NCI-H524 (cell line): ENCODE data around the gene B3GNT9.
"Not testable (repeated sequence)": the region's sequence is repeated elsewhere in the genome, so short reads cannot be mapped to it uniquely, and the experiment has no call there.

ENCODE experiments used
- DNase-seq, 2 experiments: peaks; one replicate each; lab custom pipeline; 2025; lab: John Stamatoyannopoulos, UW

Gene B3GNT9

DNA sequence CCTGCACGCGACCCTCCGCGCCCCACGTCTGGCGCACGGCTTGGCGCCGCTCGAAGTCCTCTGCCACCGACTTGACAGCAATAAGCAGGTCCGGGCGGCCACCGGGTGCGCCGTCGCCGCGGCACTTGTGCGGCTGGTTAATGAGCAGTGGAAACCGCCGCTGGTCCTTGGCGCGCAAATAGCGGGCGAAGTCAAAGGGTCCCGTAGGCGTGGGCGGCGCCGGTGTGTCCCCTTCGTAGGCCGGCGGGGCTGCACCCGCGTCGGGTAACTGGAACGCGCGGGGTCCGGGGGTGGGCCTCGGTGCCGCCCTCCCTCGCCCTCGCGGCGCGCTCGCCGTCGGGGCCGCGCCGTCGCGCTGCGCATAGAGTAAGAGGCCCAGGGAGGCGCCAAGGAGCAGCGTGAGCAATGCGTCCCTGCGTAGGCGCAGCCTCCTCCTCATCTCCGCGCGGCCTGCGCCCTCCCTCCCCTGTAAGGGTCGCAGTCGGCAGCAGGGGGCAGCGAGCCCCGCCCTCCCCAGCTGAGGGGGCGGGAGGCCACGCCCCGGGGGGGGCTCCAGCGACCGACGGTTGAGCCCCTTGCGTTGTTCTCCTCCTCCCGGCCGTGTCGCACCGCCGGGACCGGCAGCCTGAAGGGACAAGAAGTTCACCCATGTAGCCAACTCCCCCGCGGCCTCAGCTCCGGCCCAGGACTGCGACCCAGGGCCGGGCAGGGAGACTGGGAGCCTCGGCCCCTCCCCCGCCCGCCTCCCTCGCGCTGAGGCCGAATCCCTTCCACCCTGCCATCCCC, 558 bp downstream of the B3GNT9 start:
- DNase-seq = peak; percentile 44 to 69

DNA sequence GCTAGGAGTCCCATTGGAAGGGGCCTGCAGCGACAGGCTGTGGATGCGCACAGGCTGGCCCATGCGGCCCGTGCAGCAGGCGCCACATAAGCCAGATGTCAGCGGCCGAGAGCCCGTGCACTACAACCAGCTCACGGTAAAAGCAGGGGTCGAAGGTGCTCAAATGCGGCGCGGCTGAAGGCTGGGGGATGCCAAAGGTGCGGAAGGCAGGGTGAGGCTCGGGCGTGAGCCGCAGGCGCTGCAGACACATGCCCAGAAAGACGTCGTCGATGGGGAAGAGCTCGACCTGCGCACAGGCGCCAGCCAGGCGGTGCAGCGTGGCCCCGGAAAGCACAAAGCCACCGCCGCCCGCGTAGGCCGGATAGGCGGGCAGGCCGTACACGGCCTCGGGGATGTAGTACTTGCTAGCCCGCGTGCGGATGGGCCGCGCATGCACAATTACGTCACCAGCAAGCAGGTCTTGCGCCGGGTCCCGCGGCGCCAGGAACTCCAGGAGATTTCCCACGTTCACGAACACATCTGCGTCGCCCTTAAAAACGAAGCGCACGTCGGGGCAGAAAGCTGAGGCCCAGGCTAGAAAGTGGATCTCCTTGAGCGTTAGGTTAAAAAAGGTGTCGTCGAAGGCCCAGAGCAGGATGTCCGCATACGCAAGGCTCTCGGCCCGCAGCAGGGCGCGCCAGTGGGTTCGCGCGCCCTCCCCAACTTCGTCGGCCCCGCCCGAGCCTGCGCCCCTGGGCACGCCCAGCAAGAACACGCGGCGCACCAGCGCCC, 1.3 kb downstream of the B3GNT9 start:
- no peak for DNase-seq

DNA sequence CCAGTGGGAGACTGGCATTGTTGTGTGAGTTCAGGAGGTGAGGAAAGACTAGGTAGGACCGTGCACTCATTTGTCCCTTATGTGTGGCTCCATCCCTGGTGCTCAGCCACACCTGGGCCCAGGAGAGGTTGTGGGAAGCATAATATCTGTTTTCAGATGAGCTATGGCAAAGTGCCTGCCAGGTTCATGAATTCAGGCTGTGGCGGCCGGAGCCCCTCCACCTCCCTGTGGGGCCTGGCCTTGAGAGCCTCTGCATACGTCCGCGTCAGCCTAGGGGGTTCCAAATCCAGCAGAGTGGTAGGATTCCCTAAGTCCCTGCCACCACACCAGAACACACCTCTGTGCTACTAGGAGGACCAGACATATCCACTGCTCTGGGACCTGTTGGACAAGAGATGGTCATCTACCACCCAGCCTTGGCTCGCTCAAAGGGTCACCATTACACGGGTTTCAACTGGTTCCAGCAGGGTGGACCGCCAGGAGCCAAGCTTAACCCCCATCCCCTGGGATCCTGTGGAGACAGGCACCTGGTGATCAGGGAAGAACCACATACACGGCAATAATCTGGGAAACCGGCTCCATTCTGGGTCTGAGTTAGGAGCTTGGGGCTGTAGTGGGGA, 2.0 kb downstream of the B3GNT9 start:
- DNase-seq = no peak

DNA sequence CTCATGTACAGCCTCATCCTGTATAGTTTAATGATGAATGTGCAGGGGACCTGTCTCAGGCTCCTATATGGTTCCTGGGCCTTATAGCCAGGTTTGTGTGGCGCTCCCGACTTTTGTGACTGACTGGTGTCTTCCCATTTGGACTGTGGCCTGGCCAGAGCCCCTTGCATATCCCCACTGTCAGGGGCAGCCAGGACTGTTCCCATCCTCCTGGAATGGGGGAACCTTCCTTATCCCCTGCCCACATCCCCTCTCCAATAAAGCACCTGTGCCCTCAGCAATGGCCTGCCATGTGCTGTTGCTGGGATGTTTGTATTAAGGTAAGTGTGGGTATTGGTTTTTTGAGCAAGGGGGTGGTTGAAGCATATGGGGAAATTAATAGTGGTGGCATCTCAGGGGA, 2.6 kb downstream of the B3GNT9 start:
- no peak for DNase-seq

DNA sequence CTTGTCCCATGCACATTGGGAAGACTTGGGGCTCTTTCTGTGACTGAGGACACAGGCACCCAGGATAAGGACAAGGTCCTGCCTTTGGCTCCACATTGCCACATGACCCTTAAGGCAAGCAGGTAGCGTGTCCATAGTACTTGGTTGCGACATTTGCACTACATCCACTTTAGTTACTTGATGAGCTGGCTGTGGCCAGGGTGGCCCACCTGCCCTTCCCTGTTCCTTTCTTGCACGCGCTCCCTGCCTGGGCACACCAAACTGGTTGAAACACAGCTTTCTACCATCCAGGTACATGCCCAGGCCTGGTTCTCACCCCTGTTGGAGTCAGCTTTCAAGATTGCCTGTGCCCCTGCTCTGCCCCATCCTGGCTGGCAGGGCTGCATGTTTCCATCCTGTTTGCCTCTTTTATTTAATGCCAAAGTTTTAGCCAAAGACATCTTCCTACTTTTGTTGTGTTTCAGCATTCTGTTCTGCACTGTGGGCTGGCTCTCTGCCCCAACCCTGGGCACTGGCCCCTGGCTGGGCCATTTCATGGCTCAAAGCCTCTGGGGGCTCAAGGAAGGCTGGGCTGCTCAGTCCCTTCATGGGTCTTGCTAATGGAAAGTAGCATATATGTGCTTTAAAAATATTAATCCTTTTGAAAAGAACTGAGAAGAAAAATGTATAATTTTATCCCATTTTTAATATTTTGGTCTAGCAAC, 3.2 kb downstream of the B3GNT9 start:
- no peak for DNase-seq

DNA sequence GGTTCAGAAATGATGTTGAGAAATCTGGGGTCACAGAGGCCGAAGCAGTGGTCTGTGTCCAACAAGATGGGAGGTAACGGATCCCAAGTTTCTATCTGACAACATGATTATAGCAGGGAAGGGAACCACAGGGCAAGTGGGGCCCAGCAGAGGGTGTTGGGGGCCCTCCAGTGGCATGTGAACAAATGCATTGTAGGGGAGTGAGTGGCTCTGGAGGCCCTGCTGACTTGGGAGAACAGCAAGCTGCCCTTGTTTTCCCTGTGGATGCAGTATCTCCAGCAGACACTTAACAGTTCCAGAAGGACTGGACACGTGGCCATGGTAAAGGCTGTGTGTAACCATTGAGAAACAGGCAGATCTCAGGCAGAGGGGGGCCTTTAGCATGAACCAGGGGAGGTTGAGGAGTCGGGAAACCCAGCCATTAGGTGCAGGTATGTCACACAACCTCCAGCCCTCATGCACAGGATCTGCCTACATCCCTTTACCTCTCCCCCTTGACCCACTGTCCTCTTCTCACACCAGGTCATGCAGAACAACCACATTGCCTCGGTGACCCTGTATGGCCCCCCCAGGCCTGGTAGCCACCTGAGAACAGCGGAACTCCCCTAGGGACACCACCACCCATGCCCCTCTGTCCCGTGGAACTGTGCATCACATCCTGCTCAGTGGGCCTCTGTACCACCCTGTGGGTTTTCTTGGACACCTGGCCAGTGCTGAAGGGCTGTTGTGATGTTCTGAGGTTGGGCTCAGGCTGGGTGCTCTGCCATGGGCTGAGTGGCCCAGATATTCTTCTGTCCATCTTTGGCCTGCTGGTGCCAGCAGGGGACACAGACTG, 4.1 kb downstream of the B3GNT9 start:
- DNase-seq = no peak

DNA sequence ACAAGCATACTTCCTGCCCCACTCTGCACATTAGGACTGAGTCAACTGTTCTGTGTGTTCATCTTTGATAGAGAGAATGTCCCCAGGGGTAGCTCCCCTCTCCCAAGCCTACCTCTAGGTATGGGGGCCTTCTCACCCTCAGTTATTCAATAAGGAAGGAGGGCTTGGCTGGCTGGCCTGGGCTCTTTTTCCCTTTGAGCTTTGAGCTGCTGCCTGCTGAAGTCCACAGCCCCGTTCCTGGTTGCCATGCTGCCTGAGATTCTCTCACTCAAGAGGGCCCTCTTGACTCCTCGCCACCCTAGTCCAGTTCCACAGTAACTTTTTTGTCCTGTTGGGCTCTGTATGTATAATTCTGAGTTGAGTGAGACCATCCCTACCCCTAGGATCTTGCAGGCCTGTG, 5.1 kb downstream of the B3GNT9 start:
- no peak for DNase-seq

DNA sequence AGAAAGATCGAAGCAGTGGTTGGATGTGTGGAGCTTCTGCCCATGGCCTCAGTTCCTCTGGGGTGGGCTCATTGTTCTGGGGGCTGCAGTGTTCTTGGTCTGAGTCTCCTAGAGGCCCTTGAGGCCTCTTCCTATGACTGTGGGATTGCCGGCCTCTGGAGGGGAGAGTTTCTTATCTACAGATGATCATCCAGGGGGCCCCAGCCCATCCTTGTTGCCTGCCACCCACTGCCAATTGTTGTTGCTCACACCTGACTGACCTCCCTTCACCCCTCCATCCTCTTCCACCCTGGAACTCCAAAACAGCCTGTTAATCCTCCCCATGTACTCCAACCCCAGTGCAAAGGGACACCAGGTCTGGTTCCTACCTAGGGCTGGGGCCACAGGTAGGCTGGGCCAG, 5.9 kb downstream of the B3GNT9 start:
- no peak for DNase-seq

DNA sequence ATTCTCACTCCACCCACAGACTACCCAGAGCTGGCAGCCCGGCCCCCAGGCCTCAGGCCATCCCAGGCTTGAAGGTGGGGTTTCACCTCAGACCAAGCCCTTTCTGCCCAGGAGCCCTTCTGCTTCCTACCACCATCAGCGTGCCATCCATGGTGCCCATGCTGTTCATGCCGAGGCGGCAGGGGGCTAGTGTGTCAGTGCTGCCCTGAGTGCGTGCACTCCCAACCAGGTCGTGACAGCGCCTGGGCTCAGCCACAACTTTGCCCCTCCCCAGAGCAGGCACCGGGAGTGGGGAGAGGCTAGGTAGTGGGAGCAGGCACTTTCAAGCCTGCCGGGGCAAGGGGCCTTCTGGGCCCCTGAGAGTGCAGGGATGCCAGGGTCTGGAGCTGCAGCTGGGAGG, 8.5 kb downstream of the B3GNT9 start:
- DNase-seq = no peak

DNA sequence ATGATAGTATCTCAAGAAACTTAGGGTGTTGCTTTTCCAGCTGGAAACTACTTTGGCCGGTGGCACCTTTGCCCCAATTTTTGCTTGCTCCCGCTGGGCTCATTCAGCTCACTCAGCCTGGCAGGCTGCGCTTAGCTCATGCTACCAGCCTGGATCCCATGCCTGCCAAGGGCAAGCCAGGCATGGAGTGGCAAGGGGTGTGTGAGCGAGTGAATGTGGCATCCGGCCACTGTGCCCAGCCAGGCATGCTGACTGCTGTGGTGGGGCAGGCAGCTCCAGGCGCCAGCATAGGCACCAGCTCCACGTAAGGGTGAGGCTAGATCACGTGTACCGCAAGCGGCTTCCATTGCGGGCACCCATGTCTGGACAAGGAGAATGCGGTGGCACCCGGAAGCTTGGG, 9.4 kb downstream of the B3GNT9 start:
- DNase-seq = no peak

DNA sequence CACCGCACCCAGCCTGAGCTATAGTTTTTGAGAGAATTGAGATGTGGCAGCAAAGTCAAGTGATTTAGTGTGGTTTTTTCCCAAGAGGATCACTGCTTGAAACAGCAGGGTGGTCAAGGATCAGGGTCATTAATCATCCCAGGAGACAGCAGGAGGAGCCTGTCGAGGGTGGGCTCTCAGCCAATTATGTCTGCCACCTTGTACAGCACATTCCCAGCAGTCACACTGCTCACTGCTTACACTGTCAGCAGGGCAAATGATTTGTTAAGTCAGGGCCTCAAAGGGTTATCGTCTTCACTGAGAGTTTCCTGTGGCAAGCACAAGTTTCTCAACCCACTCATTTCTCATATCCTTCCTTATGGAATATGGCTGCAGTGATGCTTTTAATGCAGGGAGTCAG, 13.2 kb downstream of the B3GNT9 start:
- peak in 1 of 2 experiments; percentile 67 for DNase-seq

DNA sequence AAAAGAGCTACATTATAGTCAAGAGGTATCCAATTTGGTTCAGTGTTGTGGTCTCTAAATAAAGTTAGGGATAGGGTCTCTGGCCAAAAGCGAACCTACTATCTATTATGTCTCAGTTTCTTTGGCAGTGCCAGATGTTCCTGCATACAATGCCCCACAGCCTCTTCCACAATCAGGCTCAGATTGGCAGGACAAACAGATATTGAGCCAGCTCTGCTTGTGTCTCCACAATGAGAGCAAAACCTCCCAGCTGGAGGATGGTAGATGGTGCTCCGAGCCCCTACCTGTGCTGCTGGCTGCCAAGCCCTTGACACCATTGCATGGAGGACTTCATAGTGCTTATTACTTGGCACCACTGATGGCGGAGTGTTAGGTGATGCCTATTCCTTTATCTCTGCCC, 21.4 kb downstream of the B3GNT9 start:
- DNase-seq = no peak

DNA sequence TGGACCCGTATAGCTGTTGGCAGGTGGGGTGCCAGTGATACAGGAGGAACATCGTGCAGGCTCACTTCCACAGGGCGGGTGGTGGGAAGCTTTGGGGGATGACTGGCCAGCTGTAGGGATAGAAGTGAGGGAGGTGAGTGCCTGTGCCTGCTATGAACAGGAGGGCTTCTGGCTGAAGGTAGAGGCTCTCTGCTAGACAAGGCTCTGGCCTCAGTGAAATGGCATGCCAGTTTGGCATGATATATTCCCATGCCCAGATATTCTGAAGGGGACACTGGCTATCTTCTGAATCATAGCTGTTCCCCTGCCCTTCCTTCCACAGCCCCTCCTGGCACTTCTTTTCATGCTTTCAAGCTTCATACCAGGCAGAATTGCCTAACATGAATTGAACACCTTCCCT, 21.9 kb downstream of the B3GNT9 start:
- DNase-seq = no peak

DNA sequence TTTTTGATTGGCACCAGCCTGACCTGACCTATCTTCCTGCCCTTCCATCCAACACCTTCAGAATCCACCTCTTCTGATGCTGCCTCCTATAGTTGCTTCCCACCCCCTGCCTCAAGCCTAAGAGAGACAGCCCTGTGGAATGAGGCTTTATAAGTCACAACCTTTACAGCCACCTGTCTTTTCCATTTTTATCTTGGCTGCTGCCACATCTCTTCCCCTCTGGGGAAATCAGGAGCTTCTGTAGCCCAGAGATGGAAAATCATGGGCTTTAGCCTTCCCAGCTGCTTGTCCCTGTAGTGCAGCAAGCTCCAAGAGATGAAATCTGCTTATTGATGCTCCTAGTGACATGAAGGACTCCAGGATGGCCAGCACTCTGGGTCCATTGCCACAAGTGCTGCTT, 22.4 kb downstream of the B3GNT9 start:
- DNase-seq = no peak

DNA sequence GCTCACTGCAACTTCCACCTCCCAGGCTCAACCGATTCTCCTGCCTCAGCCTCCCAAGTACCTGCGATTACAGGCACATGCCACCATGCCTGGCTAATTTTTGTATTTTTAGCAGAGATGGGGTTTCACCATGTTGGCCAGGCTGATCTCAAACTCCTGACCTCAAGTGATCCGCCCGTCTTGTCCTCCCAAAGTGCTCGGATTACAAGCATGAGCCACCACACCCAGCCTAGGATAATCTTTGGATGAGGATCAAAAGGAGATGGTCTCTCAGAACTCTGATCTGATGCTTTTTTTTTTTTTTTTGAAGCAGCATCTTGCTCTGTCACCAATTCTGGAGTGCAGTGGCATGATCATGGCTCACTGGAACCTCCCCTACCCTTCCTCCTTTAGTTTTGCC, 28.0 kb downstream of the B3GNT9 start:
- DNase-seq = not testable (repeated sequence)

DNA sequence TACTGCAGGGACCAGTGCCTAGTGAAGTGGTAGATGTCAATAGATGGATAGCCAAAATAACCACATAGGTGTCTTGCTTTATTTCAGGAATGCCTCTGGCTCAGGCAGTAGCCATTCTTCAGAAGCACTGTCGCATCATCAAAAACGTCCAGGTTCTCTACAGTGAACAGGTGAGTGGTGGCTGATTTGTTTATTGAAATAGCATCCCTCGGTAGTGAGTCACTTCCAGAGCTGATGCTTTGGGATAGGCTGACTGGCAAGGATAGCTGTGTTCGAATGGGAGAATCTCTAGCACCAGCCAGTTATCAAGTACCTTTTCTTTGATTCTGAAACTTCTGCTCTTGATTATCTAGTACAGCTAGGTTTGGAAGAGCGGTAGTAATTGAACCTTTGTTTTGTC, 30.8 kb downstream of the B3GNT9 start:
- no peak for DNase-seq

DNA sequence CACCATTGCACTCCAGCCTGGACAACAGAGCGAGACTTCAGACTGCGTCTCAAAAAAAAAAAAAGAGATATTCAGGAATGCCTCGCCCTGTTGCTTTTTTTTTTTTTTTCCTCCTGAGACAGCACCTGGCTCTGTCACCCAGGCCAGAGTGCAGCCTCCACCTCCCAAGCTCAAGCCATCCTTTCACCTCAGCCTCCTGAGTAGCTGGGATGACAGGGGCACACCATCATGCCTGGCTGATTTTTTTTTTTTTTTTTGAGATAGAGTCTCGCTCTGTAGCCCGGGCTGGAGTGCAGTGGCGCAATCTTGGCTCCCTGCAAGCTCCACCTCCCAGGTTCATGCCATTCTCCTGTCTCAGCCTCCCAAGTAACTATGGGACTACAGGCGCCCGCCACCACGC, 33.1 kb downstream of the B3GNT9 start:
- DNase-seq = no peak

DNA sequence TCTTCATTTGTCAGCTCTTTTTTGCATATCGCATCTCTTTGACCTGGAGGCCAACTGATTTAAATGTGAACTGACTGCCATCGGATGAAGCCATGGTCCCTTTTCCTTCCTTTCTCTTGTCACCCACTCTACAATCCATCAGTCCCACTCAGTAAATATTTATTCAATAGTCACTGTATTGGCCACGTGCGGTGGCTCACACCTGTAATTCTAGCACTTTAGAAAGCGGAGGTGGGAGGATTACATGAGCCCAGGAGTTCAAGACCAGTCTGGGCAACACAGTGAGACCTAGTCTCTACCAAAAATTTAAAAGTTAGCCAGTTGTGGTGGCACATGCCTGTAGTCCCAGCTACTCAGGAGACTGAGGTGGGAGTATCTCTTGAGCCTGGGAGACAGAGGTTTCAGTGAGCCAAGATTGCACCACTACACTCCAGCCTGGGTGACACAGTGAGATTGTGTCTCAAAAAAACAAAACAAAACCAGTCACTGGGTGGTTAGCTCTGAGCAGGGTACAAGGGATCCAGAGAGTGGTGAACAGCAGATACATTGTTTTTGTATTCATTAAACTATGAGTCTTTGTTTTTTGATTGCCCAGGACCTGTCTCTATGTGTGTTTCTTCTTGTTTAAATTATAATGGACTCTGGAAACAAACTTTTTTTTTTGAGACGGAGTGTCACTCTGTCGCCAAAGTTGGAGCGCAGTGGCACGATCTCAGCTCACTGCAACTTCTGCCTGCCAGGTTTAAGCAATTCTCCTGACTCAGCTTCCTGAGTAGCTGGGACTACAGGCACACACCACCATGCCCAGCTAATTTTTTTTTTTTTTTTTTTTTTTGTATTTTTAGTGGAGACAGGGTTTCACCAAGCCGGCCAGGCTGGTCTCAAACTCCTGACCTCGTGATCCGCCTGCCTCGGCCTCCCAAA, 34.1 kb downstream of the B3GNT9 start:
- no peak for DNase-seq

DNA sequence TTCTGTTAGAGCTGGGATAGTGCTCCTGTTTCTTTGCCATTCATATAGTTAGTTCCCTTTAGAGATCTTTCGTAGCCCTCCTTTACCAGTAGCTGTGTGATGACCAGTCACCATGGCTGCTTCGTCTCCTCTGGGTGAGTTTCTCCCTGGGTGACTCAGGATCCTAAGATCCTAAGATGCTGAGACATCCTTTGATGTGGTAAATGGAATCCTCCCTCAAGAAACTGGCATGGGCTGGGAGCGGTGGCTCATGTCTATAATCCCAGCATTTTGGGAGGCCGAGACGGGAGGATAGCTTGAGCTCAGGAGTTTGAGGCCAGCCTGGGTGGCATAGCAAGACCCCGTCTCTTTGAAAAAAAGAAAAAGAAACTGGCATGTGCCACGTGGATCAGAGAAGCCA, 35.2 kb downstream of the B3GNT9 start:
- DNase-seq = no peak

DNA sequence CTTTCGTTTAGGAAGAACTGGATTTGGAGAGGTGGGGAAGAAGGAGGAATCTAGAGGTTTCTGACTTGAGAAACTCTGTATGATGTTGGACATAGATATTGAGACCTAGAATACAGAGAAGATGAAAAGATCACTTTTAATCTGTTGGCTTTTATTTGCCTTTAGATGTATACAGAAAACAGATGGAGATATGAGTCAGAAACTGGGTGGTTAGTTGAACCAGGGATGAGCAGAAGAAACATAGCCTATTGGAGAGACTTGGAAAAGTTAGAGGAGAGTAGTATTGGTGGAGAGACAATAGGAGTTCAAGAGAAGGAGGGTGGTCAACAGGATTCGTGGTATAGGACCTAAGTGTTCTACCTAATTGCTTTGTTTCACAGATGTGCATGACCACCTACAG, 36.0 kb downstream of the B3GNT9 start:
- no peak for DNase-seq
